HepG2 (cell line): ENCODE data around the gene ZKSCAN5. TPM values are rescaled to one million over a fixed set of nuclear protein-coding genes. Genes with fewer than 3 reads are reported as not detected.
A peak's percentile ranks its signal among the peaks of the same experiment; 100 is the strongest.

Source experiments
- CHD2 ChIP-seq: IDR thresholded peaks from 2 replicates; pipeline ENCODE4 v1.6.1; 2011; ENCODE audit warnings: low read depth, low read length, improper control_type of control experiment
- HIVEP1 ChIP-seq: sonication (generic); formaldehyde crosslinking; IDR thresholded peaks from 2 replicates; pipeline ENCODE4 v1.4.0; 2020; ENCODE audit warnings: mild to moderate bottlenecking, missing genetic modification reagents
- JUNB ChIP-seq: sonication (generic); formaldehyde crosslinking; IDR thresholded peaks from 2 replicates; pipeline ENCODE4 v1.8.0; 2022; ENCODE audit warnings: missing genetic modification reagents, mild to moderate bottlenecking, borderline replicate concordance
- NCOA2 ChIP-seq: sonication (generic); formaldehyde crosslinking; IDR thresholded peaks from 2 replicates; pipeline ENCODE4 v1.8.0; 2022; ENCODE audit warnings: inconsistent platforms
- NR2F2 ChIP-seq: IDR thresholded peaks from 2 replicates; pipeline ENCODE4 v1.6.1; 2012; ENCODE audit warnings: low read depth, inconsistent platforms, borderline replicate concordance
- NR3C1 ChIP-seq: sonication (generic); formaldehyde crosslinking; IDR thresholded peaks from 2 replicates; pipeline ENCODE4 v1.4.0; 2020; ENCODE audit warnings: missing genetic modification reagents
- SMYD3 ChIP-seq: sonication (generic); formaldehyde crosslinking; IDR thresholded peaks from 2 replicates; pipeline ENCODE4 v1.8.1; 2023; ENCODE audit warnings: mild to moderate bottlenecking, missing genetic modification reagents
- THYN1 ChIP-seq: sonication (generic); formaldehyde crosslinking; IDR thresholded peaks from 2 replicates; pipeline ENCODE4 v1.8.1; 2023; ENCODE audit warnings: low read depth, mild to moderate bottlenecking, moderate library complexity, missing genetic modification reagents, borderline replicate concordance
- ZBTB34 ChIP-seq: sonication (generic); formaldehyde crosslinking; IDR thresholded peaks from 2 replicates; pipeline ENCODE4 v1.8.0; 2022; ENCODE audit warnings: mild to moderate bottlenecking, missing genetic modification reagents
- ZNF20 ChIP-seq: sonication (generic); formaldehyde crosslinking; IDR thresholded peaks from 2 replicates; pipeline ENCODE4 v1.4.0; 2020; ENCODE audit warnings: mild to moderate bottlenecking, moderate library complexity, missing genetic modification reagents
- ZNF543 ChIP-seq: sonication (generic); formaldehyde crosslinking; IDR thresholded peaks from 2 replicates; pipeline ENCODE4 v1.4.0; 2020; ENCODE audit warnings: mild to moderate bottlenecking, missing genetic modification reagents
- ZNF563 ChIP-seq: sonication (generic); formaldehyde crosslinking; IDR thresholded peaks from 2 replicates; pipeline ENCODE4 v1.8.0; 2022; ENCODE audit warnings: mild to moderate bottlenecking, moderate library complexity, missing genetic modification reagents
- ZNF782 ChIP-seq: sonication (generic); formaldehyde crosslinking; IDR thresholded peaks from 2 replicates; pipeline ENCODE4 v1.4.0; 2020; ENCODE audit warnings: missing genetic modification reagents, mild to moderate bottlenecking, borderline replicate concordance
- ZNF891 ChIP-seq: sonication (generic); formaldehyde crosslinking; IDR thresholded peaks from 2 replicates; pipeline ENCODE4 v1.5.0; 2020; ENCODE audit warnings: mild to moderate bottlenecking, missing genetic modification reagents
- polyA plus RNA-seq, 8 experiments: library from polyadenylated mRNA; depleted of rRNA in 3 of 8; stranded (reverse) in 7 of 8; unstranded in 1 of 8; fragments of >200 nt; fragmentation: Illumina TruSeq in 4 of 8; extraction: Trizol in 4 of 8; gene quantifications; 2 replicates each; pipeline versions ENCODE4 v1.2.1 to v1.2.3, GENCODE V29; 2011 to 2016; ENCODE audit warnings: low read depth in 4 of 8, missing spikeins in 1 of 8, mixed read lengths in 1 of 8; ENCODE audit not compliant: insufficient read depth in 1 of 8
- total RNA-seq, 5 experiments: library from RNA; depleted of rRNA; stranded (reverse); fragments of >200 nt; fragmentation: Illumina TruSeq; extraction: Trizol; gene quantifications; 2 replicates each; pipeline ENCODE4 v1.2.3, GENCODE V29; 2016; ENCODE audit warnings: low read depth in 1 of 5
- TF ChIP-seq, protein P1 (sequence below): sonication (generic); formaldehyde crosslinking; IDR thresholded peaks from 2 replicates; pipeline ENCODE4 v1.5.1; 2020; ENCODE audit warnings: missing genetic modification reagents, mild to moderate bottlenecking, borderline replicate concordance
- TF ChIP-seq, protein P2 (sequence below): sonication (generic); formaldehyde crosslinking; IDR thresholded peaks from 2 replicates; pipeline ENCODE4 v1.4.0; 2020; ENCODE audit warnings: missing genetic modification reagents
- TF ChIP-seq, protein P3 (sequence below): sonication (generic); formaldehyde crosslinking; IDR thresholded peaks from 2 replicates; pipeline ENCODE4 v1.5.1; 2020; ENCODE audit warnings: missing genetic modification reagents, mild to moderate bottlenecking, borderline replicate concordance
- TF ChIP-seq, protein P4 (sequence below): IDR thresholded peaks from 2 replicates; pipeline ENCODE4 v1.6.1; 2016; ENCODE audit warnings: low read depth, missing genetic modification reagents, missing compliant biosample characterization

Gene ZKSCAN5
- total and polyA plus RNA-seq, 2 of the 13 experiments (the other 11 are each of a cell fraction or from before 2014, with no cell fraction given), result 5.5 to 11.7 TPM

GRCh38 chr7:99558306-99559174 lies 54.1 kb downstream of the ZKSCAN5 start, which contains the start of gene ZNF655 (continued):
- TF ChIP-seq ZNF782 (CRISPR knock-in tag), result peak; percentile 90; the same call in 1 of the 2 replicates
- TF ChIP-seq, protein P1, sequence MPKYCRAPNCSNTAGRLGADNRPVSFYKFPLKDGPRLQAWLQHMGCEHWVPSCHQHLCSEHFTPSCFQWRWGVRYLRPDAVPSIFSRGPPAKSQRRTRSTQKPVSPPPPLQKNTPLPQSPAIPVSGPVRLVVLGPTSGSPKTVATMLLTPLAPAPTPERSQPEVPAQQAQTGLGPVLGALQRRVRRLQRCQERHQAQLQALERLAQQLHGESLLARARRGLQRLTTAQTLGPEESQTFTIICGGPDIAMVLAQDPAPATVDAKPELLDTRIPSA (CRISPR knock-in tag), result peak; percentile 69; the same call in 1 of the 2 replicates
- peak; percentile 23; the same call in 1 of the 2 replicates for TF ChIP-seq ZNF20 (CRISPR knock-in tag)
- TF ChIP-seq, protein P2, sequence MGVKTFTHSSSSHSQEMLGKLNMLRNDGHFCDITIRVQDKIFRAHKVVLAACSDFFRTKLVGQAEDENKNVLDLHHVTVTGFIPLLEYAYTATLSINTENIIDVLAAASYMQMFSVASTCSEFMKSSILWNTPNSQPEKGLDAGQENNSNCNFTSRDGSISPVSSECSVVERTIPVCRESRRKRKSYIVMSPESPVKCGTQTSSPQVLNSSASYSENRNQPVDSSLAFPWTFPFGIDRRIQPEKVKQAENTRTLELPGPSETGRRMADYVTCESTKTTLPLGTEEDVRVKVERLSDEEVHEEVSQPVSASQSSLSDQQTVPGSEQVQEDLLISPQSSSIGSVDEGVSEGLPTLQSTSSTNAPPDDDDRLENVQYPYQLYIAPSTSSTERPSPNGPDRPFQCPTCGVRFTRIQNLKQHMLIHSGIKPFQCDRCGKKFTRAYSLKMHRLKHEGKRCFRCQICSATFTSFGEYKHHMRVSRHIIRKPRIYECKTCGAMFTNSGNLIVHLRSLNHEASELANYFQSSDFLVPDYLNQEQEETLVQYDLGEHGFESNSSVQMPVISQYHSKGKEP (CRISPR knock-in tag), result peak; percentile 68; the same call in 1 of the 2 replicates
- TF ChIP-seq, protein P3, sequence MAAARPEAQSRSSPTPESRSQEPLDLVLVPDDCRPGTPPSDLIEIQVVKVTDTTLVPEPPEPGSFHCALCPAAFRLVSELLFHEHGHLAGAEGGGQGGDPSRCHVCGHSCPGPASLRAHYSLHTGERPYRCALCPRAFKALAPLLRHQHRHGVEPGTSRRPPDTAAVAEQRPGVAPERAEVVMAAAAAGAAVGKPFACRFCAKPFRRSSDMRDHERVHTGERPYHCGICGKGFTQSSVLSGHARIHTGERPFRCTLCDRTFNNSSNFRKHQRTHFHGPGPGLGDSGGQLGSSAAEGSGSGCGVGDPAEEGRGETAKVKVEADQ, result 0 out of 2 replicates have a peak, but pooled peaks have one; percentile 24
- peak; percentile 17; the same call in 1 of the 2 replicates for TF ChIP-seq ZNF563 (CRISPR knock-in tag)
- 0 out of 2 replicates have a peak, but pooled peaks have one; percentile 6 for TF ChIP-seq JUNB (CRISPR knock-in tag)
- TF ChIP-seq NR2F2, result no peak
- TF ChIP-seq CHD2, result no peak
- no peak for TF ChIP-seq THYN1
- peak; percentile 74; the same call in 1 of the 2 replicates for TF ChIP-seq SMYD3
- peak; percentile 64 for TF ChIP-seq HIVEP1 (CRISPR knock-in tag)
- TF ChIP-seq NR3C1 (CRISPR knock-in tag), result no peak
- no peak for TF ChIP-seq ZBTB34 (CRISPR knock-in tag)
- 0 out of 2 replicates have a peak, but pooled peaks have one; percentile 39 for TF ChIP-seq ZNF543 (CRISPR knock-in tag)
- TF ChIP-seq, protein P4, sequence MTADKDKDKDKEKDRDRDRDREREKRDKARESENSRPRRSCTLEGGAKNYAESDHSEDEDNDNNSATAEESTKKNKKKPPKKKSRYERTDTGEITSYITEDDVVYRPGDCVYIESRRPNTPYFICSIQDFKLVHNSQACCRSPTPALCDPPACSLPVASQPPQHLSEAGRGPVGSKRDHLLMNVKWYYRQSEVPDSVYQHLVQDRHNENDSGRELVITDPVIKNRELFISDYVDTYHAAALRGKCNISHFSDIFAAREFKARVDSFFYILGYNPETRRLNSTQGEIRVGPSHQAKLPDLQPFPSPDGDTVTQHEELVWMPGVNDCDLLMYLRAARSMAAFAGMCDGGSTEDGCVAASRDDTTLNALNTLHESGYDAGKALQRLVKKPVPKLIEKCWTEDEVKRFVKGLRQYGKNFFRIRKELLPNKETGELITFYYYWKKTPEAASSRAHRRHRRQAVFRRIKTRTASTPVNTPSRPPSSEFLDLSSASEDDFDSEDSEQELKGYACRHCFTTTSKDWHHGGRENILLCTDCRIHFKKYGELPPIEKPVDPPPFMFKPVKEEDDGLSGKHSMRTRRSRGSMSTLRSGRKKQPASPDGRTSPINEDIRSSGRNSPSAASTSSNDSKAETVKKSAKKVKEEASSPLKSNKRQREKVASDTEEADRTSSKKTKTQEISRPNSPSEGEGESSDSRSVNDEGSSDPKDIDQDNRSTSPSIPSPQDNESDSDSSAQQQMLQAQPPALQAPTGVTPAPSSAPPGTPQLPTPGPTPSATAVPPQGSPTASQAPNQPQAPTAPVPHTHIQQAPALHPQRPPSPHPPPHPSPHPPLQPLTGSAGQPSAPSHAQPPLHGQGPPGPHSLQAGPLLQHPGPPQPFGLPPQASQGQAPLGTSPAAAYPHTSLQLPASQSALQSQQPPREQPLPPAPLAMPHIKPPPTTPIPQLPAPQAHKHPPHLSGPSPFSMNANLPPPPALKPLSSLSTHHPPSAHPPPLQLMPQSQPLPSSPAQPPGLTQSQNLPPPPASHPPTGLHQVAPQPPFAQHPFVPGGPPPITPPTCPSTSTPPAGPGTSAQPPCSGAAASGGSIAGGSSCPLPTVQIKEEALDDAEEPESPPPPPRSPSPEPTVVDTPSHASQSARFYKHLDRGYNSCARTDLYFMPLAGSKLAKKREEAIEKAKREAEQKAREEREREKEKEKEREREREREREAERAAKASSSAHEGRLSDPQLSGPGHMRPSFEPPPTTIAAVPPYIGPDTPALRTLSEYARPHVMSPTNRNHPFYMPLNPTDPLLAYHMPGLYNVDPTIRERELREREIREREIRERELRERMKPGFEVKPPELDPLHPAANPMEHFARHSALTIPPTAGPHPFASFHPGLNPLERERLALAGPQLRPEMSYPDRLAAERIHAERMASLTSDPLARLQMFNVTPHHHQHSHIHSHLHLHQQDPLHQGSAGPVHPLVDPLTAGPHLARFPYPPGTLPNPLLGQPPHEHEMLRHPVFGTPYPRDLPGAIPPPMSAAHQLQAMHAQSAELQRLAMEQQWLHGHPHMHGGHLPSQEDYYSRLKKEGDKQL (CRISPR knock-in tag), result peak; percentile 24; the same call in 1 of the 2 replicates
- TF ChIP-seq NCOA2 (CRISPR knock-in tag), result 0 out of 2 replicates have a peak, but pooled peaks have one; percentile 31
- peak; percentile 64; the same call in 1 of the 2 replicates for TF ChIP-seq ZNF891
